ENCODE data around the gene RRP36. TPM values are rescaled to one million over a fixed set of nuclear protein-coding genes. Genes with fewer than 3 reads are reported as not detected.

RRP36 gene
- total RNA-seq, 1 experiment from 2014 or later = 106 TPM

GRCh38 chr6:43059168-43060033 is 38.0 kb downstream of the RRP36 start, which contains the start of the genes KLC4 and MRPL2:
Gene KLC4 (plus strand): TSS chr6:43059631. CDS start chr6:43061336, 1,705 bp downstream.
Gene MRPL2 (minus strand): TSS chr6:43059434. CDS start chr6:43059381, 53 bp downstream.
- Histone ChIP-seq H3K4me3 (ENCODE audit: insufficient read depth, low read depth, low read length) (peak within 1 kb of the TSS; percentile 87), H3K36me3 (replicated peaks; ENCODE audit: control insufficient read depth, insufficient read depth, low read length) (peaks cover 5% of the 10 kb centered on the region)

GRCh38 chr6:43060034-43060754 is 38.8 kb downstream of the RRP36 start:
- peak; percentile 82 for DNase-seq
- peaks cover 5% of the 10 kb centered on the region for H3K36me3 ChIP-seq (replicated peaks; ENCODE audit: control insufficient read depth, insufficient read depth, low read length)
- peak overlapping the region; percentile 87 for H3K4me3 ChIP-seq (ENCODE audit: insufficient read depth, low read depth, low read length)
- no peaks in the 10 kb centered on the region for H3K27me3 ChIP-seq (ENCODE audit: control insufficient read depth, insufficient read depth, low read length)

More at GRCh38 chr6:43059168-43060033, 38.0 kb downstream of the RRP36 start, which contains the start of the genes KLC4 and MRPL2:
- no peaks in the 10 kb centered on the region for H3K27me3 ChIP-seq (ENCODE audit: control insufficient read depth, insufficient read depth, low read length)
- peak; percentile 100 for DNase-seq

GRCh38 chr6:43060755-43061633 is 39.6 kb downstream of the RRP36 start:
- H3K4me3 ChIP-seq (ENCODE audit: insufficient read depth, low read depth, low read length) = no peak overlapping the region; the same call in 1 of the 2 replicates
- DNase-seq = no peak
- peaks cover 5% of the 10 kb centered on the region for H3K36me3 ChIP-seq (replicated peaks; ENCODE audit: control insufficient read depth, insufficient read depth, low read length)
- H3K27me3 ChIP-seq (ENCODE audit: control insufficient read depth, insufficient read depth, low read length) = no peaks in the 10 kb centered on the region

GRCh38 chr6:43061861-43062260 is 40.4 kb downstream of the RRP36 start:
- DNase-seq = no peak

GRCh38 chr6:43062818-43063217 is 41.4 kb downstream of the RRP36 start:
- no peak overlapping the region for H3K4me3 ChIP-seq (ENCODE audit: insufficient read depth, low read depth, low read length)
- no peaks in the 10 kb centered on the region for H3K27me3 ChIP-seq (ENCODE audit: control insufficient read depth, insufficient read depth, low read length)
- DNase-seq = no peak
- peaks cover 5% of the 10 kb centered on the region for H3K36me3 ChIP-seq (replicated peaks; ENCODE audit: control insufficient read depth, insufficient read depth, low read length)

More at GRCh38 chr6:43061861-43062260, 40.4 kb downstream of the RRP36 start:
- H3K36me3 ChIP-seq (replicated peaks; ENCODE audit: control insufficient read depth, insufficient read depth, low read length) = peaks cover 7% of the 10 kb centered on the region
- H3K27me3 ChIP-seq (ENCODE audit: control insufficient read depth, insufficient read depth, low read length) = no peaks in the 10 kb centered on the region
- H3K4me3 ChIP-seq (ENCODE audit: insufficient read depth, low read depth, low read length) = no peak overlapping the region

- Histone ChIP-seq H3K27me3 (ENCODE audit: control insufficient read depth, insufficient read depth, low read length) (no peaks in the 10 kb centered on the region), H3K36me3 (replicated peaks; ENCODE audit: control insufficient read depth, insufficient read depth, low read length) (peaks cover 4% of the 10 kb centered on the region), H3K4me3 (ENCODE audit: insufficient read depth, low read depth, low read length) (no peak overlapping the region)
- peak; percentile 91 for DNase-seq
These were observed 48.7 kb downstream of the RRP36 start for GRCh38 chr6:43070028-43070632.

GRCh38 chr6:43074847-43075669 is 53.6 kb downstream of the RRP36 start:
- no peaks in the 10 kb centered on the region; the same call in 1 of the 2 replicates for H3K36me3 ChIP-seq (replicated peaks; ENCODE audit: control insufficient read depth, insufficient read depth, low read length)
- H3K27me3 ChIP-seq (ENCODE audit: control insufficient read depth, insufficient read depth, low read length) = no peaks in the 10 kb centered on the region; the same call in 1 of the 2 replicates
- no peak for DNase-seq
- peak overlapping the region; percentile 51; the same call in 1 of the 2 replicates for H3K4me3 ChIP-seq (ENCODE audit: insufficient read depth, low read depth, low read length)

GRCh38 chr6:43075670-43076463 is 54.4 kb downstream of the RRP36 start, which contains the start of gene PTK7:
Gene PTK7 (plus strand): TSS chr6:43076314. CDS start chr6:43076489, 175 bp downstream.
- Histone ChIP-seq H3K4me3 (ENCODE audit: insufficient read depth, low read depth, low read length) (peak within 1 kb of the TSS; percentile 96), H3K27me3 (ENCODE audit: control insufficient read depth, insufficient read depth, low read length) (no peaks in the 10 kb centered on the region; the same call in 1 of the 2 replicates), H3K36me3 (replicated peaks; ENCODE audit: control insufficient read depth, insufficient read depth, low read length) (no peaks in the 10 kb centered on the region; the same call in 1 of the 2 replicates)
- DNase-seq = peak; percentile 99

GRCh38 chr6:43076464-43077332 is 55.3 kb downstream of the RRP36 start:
- H3K36me3 ChIP-seq (replicated peaks; ENCODE audit: control insufficient read depth, insufficient read depth, low read length) = no peaks in the 10 kb centered on the region; the same call in 1 of the 2 replicates
- DNase-seq = peak; percentile 82
- no peaks in the 10 kb centered on the region; the same call in 1 of the 2 replicates for H3K27me3 ChIP-seq (ENCODE audit: control insufficient read depth, insufficient read depth, low read length)
- H3K4me3 ChIP-seq (ENCODE audit: insufficient read depth, low read depth, low read length) = peak overlapping the region; percentile 96

GRCh38 chr6:43077333-43077809 is 55.9 kb downstream of the RRP36 start:
- H3K36me3 ChIP-seq (replicated peaks; ENCODE audit: control insufficient read depth, insufficient read depth, low read length) = no peaks in the 10 kb centered on the region; the same call in 1 of the 2 replicates
- H3K4me3 ChIP-seq (ENCODE audit: insufficient read depth, low read depth, low read length) = peak overlapping the region; percentile 96
- no peak for DNase-seq
- no peaks in the 10 kb centered on the region; the same call in 1 of the 2 replicates for H3K27me3 ChIP-seq (ENCODE audit: control insufficient read depth, insufficient read depth, low read length)

GRCh38 chr6:43077981-43078511 is 56.6 kb downstream of the RRP36 start:
- DNase-seq = no peak
- Histone ChIP-seq H3K27me3 (ENCODE audit: control insufficient read depth, insufficient read depth, low read length) (no peaks in the 10 kb centered on the region; the same call in 1 of the 2 replicates), H3K36me3 (replicated peaks; ENCODE audit: control insufficient read depth, insufficient read depth, low read length) (no peaks in the 10 kb centered on the region; the same call in 1 of the 2 replicates), H3K4me3 (ENCODE audit: insufficient read depth, low read depth, low read length) (no peak overlapping the region)

Data from H7 (cell line).